ENCODE data around the gene EDNRA.

GRCh38 chr4:147480502-147480890 is 401 bp upstream of the EDNRA start:
- TF ChIP-seq CTCF (IDR thresholded peaks at IDR 0.05; ENCODE audit: low read depth, low read length, poor library complexity, severe bottlenecking) = no peak
- no peak for TF ChIP-seq EZH2phosphoT487 (IDR thresholded peaks at IDR 0.05; ENCODE audit: borderline replicate concordance, low read length)
